ENCODE measurements around the gene PRRG4.
"Not testable (repeated sequence)": the region's sequence is repeated elsewhere in the genome, so short reads cannot be mapped to it uniquely, and the experiment has no call there.

PRRG4 gene

GRCh38 chr11:32820497-32820896, 9.2 kb upstream of the PRRG4 start:
- TF ChIP-seq, protein P1, sequence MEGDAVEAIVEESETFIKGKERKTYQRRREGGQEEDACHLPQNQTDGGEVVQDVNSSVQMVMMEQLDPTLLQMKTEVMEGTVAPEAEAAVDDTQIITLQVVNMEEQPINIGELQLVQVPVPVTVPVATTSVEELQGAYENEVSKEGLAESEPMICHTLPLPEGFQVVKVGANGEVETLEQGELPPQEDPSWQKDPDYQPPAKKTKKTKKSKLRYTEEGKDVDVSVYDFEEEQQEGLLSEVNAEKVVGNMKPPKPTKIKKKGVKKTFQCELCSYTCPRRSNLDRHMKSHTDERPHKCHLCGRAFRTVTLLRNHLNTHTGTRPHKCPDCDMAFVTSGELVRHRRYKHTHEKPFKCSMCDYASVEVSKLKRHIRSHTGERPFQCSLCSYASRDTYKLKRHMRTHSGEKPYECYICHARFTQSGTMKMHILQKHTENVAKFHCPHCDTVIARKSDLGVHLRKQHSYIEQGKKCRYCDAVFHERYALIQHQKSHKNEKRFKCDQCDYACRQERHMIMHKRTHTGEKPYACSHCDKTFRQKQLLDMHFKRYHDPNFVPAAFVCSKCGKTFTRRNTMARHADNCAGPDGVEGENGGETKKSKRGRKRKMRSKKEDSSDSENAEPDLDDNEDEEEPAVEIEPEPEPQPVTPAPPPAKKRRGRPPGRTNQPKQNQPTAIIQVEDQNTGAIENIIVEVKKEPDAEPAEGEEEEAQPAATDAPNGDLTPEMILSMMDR (IDR thresholded peaks at IDR 0.05; ENCODE audit: borderline replicate concordance, insufficient read depth, low read depth, low read length): no peak

GRCh38 chr11:32821517-32821916, 8.2 kb upstream of the PRRG4 start:
- H3K4me3 ChIP-seq (ENCODE audit: low read depth, low read length): no peak overlapping the region

More at GRCh38 chr11:32820497-32820896, 9.2 kb upstream of the PRRG4 start:
- no peak overlapping the region for H3K4me3 ChIP-seq (ENCODE audit: low read depth, low read length)

GRCh38 chr11:32821917-32822560, 7.7 kb upstream of the PRRG4 start:
- TF ChIP-seq, protein P1 (IDR thresholded peaks at IDR 0.05; ENCODE audit: borderline replicate concordance, insufficient read depth, low read depth, low read length): no peak
- no peak overlapping the region for H3K4me3 ChIP-seq (ENCODE audit: low read depth, low read length)

More at GRCh38 chr11:32821517-32821916, 8.2 kb upstream of the PRRG4 start:
- TF ChIP-seq, protein P1 (IDR thresholded peaks at IDR 0.05; ENCODE audit: borderline replicate concordance, insufficient read depth, low read depth, low read length): no peak

GRCh38 chr11:32823617-32824016, 6.1 kb upstream of the PRRG4 start:
- H3K4me3 ChIP-seq (ENCODE audit: low read depth, low read length): not testable (repeated sequence)

DNA sequence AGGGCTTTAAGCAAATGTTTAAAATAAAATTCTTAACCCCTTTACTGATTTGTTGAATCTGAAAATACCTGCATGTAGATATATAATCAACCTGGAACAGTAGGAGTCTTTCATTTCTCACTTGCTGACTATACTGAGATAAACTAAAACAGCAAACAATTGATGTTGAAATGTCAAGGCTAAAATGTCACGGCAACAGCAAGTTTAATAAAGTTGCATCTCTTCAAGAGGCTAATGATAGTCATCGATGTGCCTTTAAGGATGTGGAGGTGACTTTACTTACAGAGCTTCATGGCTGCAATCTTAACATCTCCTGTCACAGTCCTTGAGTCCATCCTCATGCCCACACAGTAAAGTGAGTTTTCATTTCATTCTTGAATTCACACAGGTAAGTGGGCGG, 3.6 kb upstream of the PRRG4 start:
- H3K4me3 ChIP-seq (ENCODE audit: low read depth, low read length): no peak overlapping the region
- TF ChIP-seq, protein P1 (IDR thresholded peaks at IDR 0.05; ENCODE audit: borderline replicate concordance, insufficient read depth, low read depth, low read length): no peak

DNA sequence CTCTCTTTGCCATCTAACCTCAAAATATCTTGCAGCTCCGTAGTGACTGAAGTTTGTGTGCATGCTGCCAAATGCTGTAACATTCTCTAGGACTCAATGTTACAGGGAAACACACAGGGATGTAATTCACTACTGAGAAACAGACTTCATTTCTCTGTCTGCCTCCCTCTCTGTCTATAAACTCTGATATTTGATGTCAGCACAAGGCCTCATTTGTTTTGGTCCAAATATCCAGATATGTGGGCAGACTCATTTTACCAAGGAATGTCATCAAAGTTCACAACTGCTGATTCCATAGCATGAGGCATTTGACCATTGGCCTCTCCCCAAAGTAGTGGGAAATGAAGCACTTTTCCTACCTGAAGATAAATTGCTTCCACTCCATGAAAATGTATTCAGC, 2.5 kb upstream of the PRRG4 start:
- TF ChIP-seq, protein P1 (IDR thresholded peaks at IDR 0.05; ENCODE audit: borderline replicate concordance, insufficient read depth, low read depth, low read length): no peak

GRCh38 chr11:32829157-32829679, 509 bp upstream of the PRRG4 start:
- TF ChIP-seq, protein P1 (IDR thresholded peaks at IDR 0.05; ENCODE audit: borderline replicate concordance, insufficient read depth, low read depth, low read length): no peak
- H3K4me3 ChIP-seq (ENCODE audit: low read depth, low read length): peak overlapping the region; percentile 78

More for the DNA sequence above, 2.5 kb upstream of the PRRG4 start:
- no peak overlapping the region for H3K4me3 ChIP-seq (ENCODE audit: low read depth, low read length)

Data from GM12875 (cell line).